GM12878 (cell line): ENCODE measurements around the gene PUS7. TPM values are rescaled to one million over a fixed set of nuclear protein-coding genes. Genes with fewer than 3 reads are reported as not detected.

ENCODE experiments used
- ATAC-seq: fragments of 200-7000 bp; cut with Tn5 transposase; 3 replicates; pipeline ENCODE4 v1.9.1; 2020; ENCODE audit warnings: mild to moderate bottlenecking, moderate library complexity
- BruUV-seq: library from RNA; stranded (reverse); fragments of 400-500 nt; replicated peaks from 2 replicates; lab custom pipeline; 2021; lab: Mats Ljungman, UMichigan
- CTCF ChIA-PET: fragments of 300-600 bp; sonication (Branson Sonifier 250); formaldehyde crosslinking; extraction: SDS; loops from one replicate; lab custom pipeline; 2021; ENCODE audit warnings: inconsistent platforms; lab: Yijun Ruan, JAX
- POLR2A ChIA-PET: fragments of 350-600 bp; formaldehyde crosslinking; extraction: SDS; loops from one replicate; lab custom pipeline; 2021; ENCODE audit warnings: inconsistent platforms; lab: Charles Lee
- RAD21 ChIA-PET: fragments of 300-600 bp; sonication (Branson Sonifier 250); formaldehyde crosslinking; loops from one replicate; lab custom pipeline; 2023; ENCODE audit warnings: antibody characterized with exemption; ENCODE audit not compliant: unreplicated experiment; lab: Charles Lee
- SMC1A ChIA-PET: fragments of 300-600 bp; sonication (Branson Sonifier 250); formaldehyde crosslinking; loops from one replicate; lab custom pipeline; 2023; ENCODE audit not compliant: unreplicated experiment, uncharacterized antibody; lab: Charles Lee
- DNase-seq: peaks from one replicate; pipeline ENCODE4 v3.0.0-alpha.2; 2011; ENCODE audit warnings: low read depth, low spot score
- FAIRE-seq: peaks from 3 replicates; lab custom pipeline; 2011; peaks lifted over from hg19 to GRCh38; lab: Jason Lieb, UNC
- H2AFZ ChIP-seq: 2 replicates; pipeline ENCODE4 v1.6.0; 2011; ENCODE audit warnings: low read depth, low read length, control low read depth; ENCODE audit not compliant: control insufficient read depth
- H3K27ac ChIP-seq: 2 replicates; pipeline ENCODE4 v1.5.1; 2011; ENCODE audit warnings: control low read depth; ENCODE audit not compliant: control insufficient read depth, insufficient read depth
- H3K27me3 ChIP-seq, 2 experiments: replicated peaks in 1 of 2; 2 replicates each; pipeline versions ENCODE4 v1.6.0 to v1.6.1; 2011; ENCODE audit warnings: low read length in 1 of 2; ENCODE audit not compliant: control insufficient read depth in 2 of 2, insufficient read depth in 2 of 2
- H3K36me3 ChIP-seq, 2 experiments: 2 replicates each; pipeline ENCODE4 v1.5.1; 2011; ENCODE audit warnings: low read length in 1 of 2; ENCODE audit not compliant: control insufficient read depth in 2 of 2, insufficient read depth in 2 of 2
- H3K4me1 ChIP-seq: 2 replicates; pipeline ENCODE4 v1.6.1; 2011; ENCODE audit warnings: mild to moderate bottlenecking, low read length, moderate library complexity, mixed read lengths; ENCODE audit not compliant: control insufficient read depth, insufficient read depth
- H3K4me2 ChIP-seq: 2 replicates; pipeline ENCODE4 v1.6.0; 2011; ENCODE audit warnings: control low read depth; ENCODE audit not compliant: control insufficient read depth, insufficient read depth
- H3K4me3 ChIP-seq: fragments of 200-600 bp; sonication (generic); 2 replicates; pipeline ENCODE4 v1.5.1; 2016
- H3K79me2 ChIP-seq: 2 replicates; pipeline ENCODE4 v1.6.0; 2011; ENCODE audit warnings: low read length; ENCODE audit not compliant: control insufficient read depth, insufficient read depth
- H3K9ac ChIP-seq: 2 replicates; pipeline ENCODE4 v1.8.0; 2011; ENCODE audit warnings: low read length, control low read depth, mixed read lengths; ENCODE audit not compliant: control insufficient read depth, insufficient read depth
- H3K9me3 ChIP-seq: replicated peaks from 3 replicates; pipeline ENCODE4 v1.5.1; 2011; ENCODE audit warnings: mild to moderate bottlenecking, low read length; ENCODE audit not compliant: control insufficient read depth, insufficient read depth
- H4K20me1 ChIP-seq: 2 replicates; pipeline ENCODE4 v1.6.0; 2011; ENCODE audit not compliant: control insufficient read depth, insufficient read depth
- ATF2 ChIP-seq: IDR thresholded peaks from 2 replicates; pipeline ENCODE4 v1.6.1; 2012; ENCODE audit warnings: low read length, inconsistent platforms
- ATF7 ChIP-seq: fragments of 450-650 bp; IDR thresholded peaks from 2 replicates; pipeline ENCODE4 v1.6.1; 2016; ENCODE audit warnings: low read depth, mild to moderate bottlenecking
- BACH1 ChIP-seq: fragments of 450-650 bp; IDR thresholded peaks from 2 replicates; pipeline ENCODE4 v1.6.1; 2017; ENCODE audit warnings: mild to moderate bottlenecking, borderline replicate concordance
- CBFB ChIP-seq: IDR thresholded peaks from 2 replicates; pipeline ENCODE4 v1.6.1; 2016; ENCODE audit warnings: antibody characterized with exemption, low read depth
- CBX5 ChIP-seq: sonication (generic); IDR thresholded peaks from 2 replicates; pipeline ENCODE4 v1.6.1; 2016; ENCODE audit warnings: low read depth, moderate library complexity, mild to moderate bottlenecking, inconsistent platforms
- CHD4 ChIP-seq: fragments of 200-600 bp; sonication (generic); IDR thresholded peaks from 2 replicates; pipeline ENCODE4 v1.6.1; 2016; ENCODE audit warnings: mild to moderate bottlenecking
- HDGF ChIP-seq: fragments of 450-650 bp; IDR thresholded peaks from 2 replicates; pipeline ENCODE4 v1.6.1; 2016; ENCODE audit warnings: antibody characterized with exemption
- PBX3 ChIP-seq: IDR thresholded peaks from 2 replicates; pipeline ENCODE4 v1.6.1; 2011; ENCODE audit warnings: mild to moderate bottlenecking, low read depth, low read length, moderate library complexity; ENCODE audit not compliant: insufficient replicate concordance
- PML ChIP-seq: IDR thresholded peaks from 2 replicates; pipeline ENCODE4 v1.6.1; 2012; ENCODE audit warnings: low read length, inconsistent platforms
- POLR2AphosphoS2 ChIP-seq: IDR thresholded peaks from 2 replicates; pipeline ENCODE4 v1.6.1; 2011; ENCODE audit warnings: low read depth, mild to moderate bottlenecking, low read length, improper control_type of control experiment, moderate library complexity
- SIN3A ChIP-seq: IDR thresholded peaks from 2 replicates; pipeline ENCODE4 v1.6.1; 2012; ENCODE audit warnings: low read depth, low read length, improper control_type of control experiment
- TCF3 ChIP-seq: IDR thresholded peaks from 2 replicates; pipeline ENCODE4 v1.6.1; 2012; ENCODE audit warnings: low read depth, mild to moderate bottlenecking, low read length, borderline replicate concordance; ENCODE audit not compliant: insufficient read depth
- WGBS: methylation state at CpG from one replicate; pipeline ENCODE4 v1.1.6; 2016; ENCODE audit warnings: low lambda C conversion rate; ENCODE audit not compliant: insufficient replicate concordance, insufficient coverage; ENCODE audit errors: missing lambda C conversion rate; 5-methylcytosine and 5-hydroxymethylcytosine counted together
- in situ Hi-C: fragments of 300-500 bp; cut with MboI; formaldehyde crosslinking; loops from 9 replicates; pipeline ENCODE4 v1.14.3; 2018; ENCODE audit warnings: mixed read lengths
- intact Hi-C: fragments of 100-400 bp; cut with micrococcal nuclease; formaldehyde crosslinking; loops from one replicate; pipeline ENCODE4 v1.14.2; 2022; ENCODE audit not compliant: unreplicated experiment
- polyA plus RNA-seq, 11 experiments: library from polyadenylated mRNA; depleted of rRNA in 4 of 11; unstranded in 6 of 11; stranded (reverse) in 5 of 11; fragments of >200 nt; fragmentation: Nextera tagmentation in 4 of 11; fragmentation: Illumina TruSeq in 1 of 11; extraction: Ambion mirVana in 4 of 11; extraction: Trizol in 1 of 11; gene quantifications; 1 replicate in 1 of 11; 2 replicates in 10 of 11; pipeline versions ENCODE4 v1.2.1 to v1.2.3, GENCODE V29; 2011 to 2016; ENCODE audit warnings: inconsistent platforms in 2 of 11, missing spikeins in 2 of 11, low read depth in 1 of 11
- total RNA-seq, 4 experiments: library from RNA; depleted of rRNA in 3 of 4; stranded (reverse); fragments of >200 nt in 3 of 4; fragmentation: Illumina TruSeq in 1 of 4; extraction: Trizol in 1 of 4; gene quantifications; 2 replicates each; pipeline versions ENCODE4 v1.2.1 to v1.2.3, GENCODE V29; 2013 to 2021
- TF ChIP-seq, protein P1 (sequence below): fragments of 450-650 bp; IDR thresholded peaks from 2 replicates; pipeline ENCODE4 v1.6.1; 2017; ENCODE audit warnings: antibody characterized with exemption, mild to moderate bottlenecking, moderate library complexity
- TF ChIP-seq, protein P2 (sequence below): fragments of 450-650 bp; IDR thresholded peaks from 2 replicates; pipeline ENCODE4 v1.6.1; 2017; ENCODE audit warnings: mild to moderate bottlenecking

PUS7 gene
- total and polyA plus RNA-seq, 10 of the 15 experiments (the other 5 are each of a cell fraction or from before 2014, with no cell fraction given): 5.6 to 28.5 (median 22.4) TPM

DNA sequence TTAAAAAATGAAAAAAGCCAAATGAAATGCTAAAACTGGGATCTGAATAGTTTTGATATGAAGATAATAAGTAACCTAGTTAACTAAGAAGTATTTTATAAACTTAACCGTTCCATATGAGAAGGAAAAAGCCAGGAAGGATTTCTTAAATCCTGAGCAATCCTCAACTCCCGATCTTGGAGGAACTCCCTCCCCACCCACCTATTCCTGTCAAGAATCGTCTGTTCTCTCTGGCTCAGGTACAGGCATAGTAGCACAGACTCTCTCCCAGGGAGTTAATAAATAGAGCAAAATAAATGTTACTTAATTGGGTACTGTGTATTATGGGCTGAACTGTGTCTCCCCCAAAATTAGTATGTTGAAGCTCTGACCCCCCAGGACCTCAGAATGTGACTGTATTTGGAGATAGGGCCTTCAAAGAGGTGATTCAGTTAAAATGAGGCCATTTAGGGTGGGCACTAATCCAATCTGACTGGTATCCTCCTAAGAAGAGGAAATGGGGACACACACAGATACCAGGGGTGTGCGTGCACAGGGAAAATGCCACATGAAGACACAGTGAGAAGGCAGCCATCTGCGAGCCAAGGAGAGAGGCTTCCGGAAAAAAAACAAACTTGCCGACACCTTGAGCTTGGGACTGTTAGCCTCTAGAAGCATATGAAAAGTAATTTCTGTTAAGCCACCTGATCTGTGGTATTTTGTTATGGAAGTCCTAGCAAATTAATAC lies 28.7 kb downstream of the PUS7 start:
- DNase-seq: no peak
- TF ChIP-seq, protein P1, sequence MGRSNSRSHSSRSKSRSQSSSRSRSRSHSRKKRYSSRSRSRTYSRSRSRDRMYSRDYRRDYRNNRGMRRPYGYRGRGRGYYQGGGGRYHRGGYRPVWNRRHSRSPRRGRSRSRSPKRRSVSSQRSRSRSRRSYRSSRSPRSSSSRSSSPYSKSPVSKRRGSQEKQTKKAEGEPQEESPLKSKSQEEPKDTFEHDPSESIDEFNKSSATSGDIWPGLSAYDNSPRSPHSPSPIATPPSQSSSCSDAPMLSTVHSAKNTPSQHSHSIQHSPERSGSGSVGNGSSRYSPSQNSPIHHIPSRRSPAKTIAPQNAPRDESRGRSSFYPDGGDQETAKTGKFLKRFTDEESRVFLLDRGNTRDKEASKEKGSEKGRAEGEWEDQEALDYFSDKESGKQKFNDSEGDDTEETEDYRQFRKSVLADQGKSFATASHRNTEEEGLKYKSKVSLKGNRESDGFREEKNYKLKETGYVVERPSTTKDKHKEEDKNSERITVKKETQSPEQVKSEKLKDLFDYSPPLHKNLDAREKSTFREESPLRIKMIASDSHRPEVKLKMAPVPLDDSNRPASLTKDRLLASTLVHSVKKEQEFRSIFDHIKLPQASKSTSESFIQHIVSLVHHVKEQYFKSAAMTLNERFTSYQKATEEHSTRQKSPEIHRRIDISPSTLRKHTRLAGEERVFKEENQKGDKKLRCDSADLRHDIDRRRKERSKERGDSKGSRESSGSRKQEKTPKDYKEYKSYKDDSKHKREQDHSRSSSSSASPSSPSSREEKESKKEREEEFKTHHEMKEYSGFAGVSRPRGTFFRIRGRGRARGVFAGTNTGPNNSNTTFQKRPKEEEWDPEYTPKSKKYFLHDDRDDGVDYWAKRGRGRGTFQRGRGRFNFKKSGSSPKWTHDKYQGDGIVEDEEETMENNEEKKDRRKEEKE: no peak
- TF ChIP-seq PML (no peak), BACH1 (no peak), CBX5 (no peak), TCF3 (no peak), CBFB (no peak), HDGF (no peak), POLR2AphosphoS2 (no peak), SIN3A (no peak), CHD4 (no peak), PBX3 (no peak), ATF7 (no peak), ATF2 (no peak)
- TF ChIP-seq, protein P2, sequence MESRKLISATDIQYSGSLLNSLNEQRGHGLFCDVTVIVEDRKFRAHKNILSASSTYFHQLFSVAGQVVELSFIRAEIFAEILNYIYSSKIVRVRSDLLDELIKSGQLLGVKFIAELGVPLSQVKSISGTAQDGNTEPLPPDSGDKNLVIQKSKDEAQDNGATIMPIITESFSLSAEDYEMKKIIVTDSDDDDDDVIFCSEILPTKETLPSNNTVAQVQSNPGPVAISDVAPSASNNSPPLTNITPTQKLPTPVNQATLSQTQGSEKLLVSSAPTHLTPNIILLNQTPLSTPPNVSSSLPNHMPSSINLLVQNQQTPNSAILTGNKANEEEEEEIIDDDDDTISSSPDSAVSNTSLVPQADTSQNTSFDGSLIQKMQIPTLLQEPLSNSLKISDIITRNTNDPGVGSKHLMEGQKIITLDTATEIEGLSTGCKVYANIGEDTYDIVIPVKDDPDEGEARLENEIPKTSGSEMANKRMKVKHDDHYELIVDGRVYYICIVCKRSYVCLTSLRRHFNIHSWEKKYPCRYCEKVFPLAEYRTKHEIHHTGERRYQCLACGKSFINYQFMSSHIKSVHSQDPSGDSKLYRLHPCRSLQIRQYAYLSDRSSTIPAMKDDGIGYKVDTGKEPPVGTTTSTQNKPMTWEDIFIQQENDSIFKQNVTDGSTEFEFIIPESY: no peak
- ChIA-PET CTCF (interaction anchor here (1.1 kb wide), 1 partner anchor 141 kb away, joined by 3 read pairs; no protein-coding TSS in a partner anchor), SMC1A (interaction anchor here (0.7 kb wide), 1 partner anchor 363 kb away, joined by 3 read pairs; no protein-coding TSS in a partner anchor), POLR2A (no interaction called here), RAD21 (no interaction called here)
- intact Hi-C loops: no loop called here
- Histone ChIP-seq H3K79me2 (no peaks in the 10 kb centered on the region), H3K27ac (no peak overlapping the region), H3K27me3 (no peaks in the 10 kb centered on the region), H4K20me1 (no peaks in the 10 kb centered on the region), H3K9ac (no peak overlapping the region), H3K4me2 (no peak overlapping the region), H3K4me1 (no peaks in the 10 kb centered on the region), H3K4me3 (no peak overlapping the region), H3K36me3 (peaks cover 0 to 4% of the 10 kb centered on the region in 2 experiments; a peak in 1 of 4 replicates), H2AFZ (no peak overlapping the region), H3K9me3 (no peaks in the 10 kb centered on the region)
- WGBS: over 99% methylated on average over 7 of the region's 7 CpGs
- BruUV-seq: no TSS peak
- in situ Hi-C loops: no loop called here
- ATAC-seq: no peak
- no peak for FAIRE-seq
